ENCODE results near the gene PDE6G.

Gene PDE6G

DNA sequence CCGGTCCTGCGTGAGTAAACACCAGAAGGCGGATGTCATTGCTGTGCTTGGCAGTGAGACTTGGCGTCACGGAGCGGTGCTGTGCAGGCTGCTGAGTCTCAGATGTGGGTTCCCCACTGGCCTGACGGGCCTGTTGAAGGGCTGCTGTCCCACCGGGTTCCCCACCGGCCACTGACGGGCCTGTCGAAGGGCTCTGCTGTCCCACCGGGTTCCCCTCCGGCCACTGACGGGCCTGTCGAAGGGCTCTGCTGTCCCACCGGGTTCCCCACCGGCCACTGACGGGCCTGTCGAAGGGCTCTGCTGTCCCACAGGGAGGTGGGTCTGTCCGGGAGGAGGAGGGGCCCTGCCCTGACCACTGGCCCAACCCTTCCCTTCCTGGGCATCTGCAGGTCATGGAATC lies 30.3 kb upstream of the PDE6G start:
- no peak for DNase-seq

DNA sequence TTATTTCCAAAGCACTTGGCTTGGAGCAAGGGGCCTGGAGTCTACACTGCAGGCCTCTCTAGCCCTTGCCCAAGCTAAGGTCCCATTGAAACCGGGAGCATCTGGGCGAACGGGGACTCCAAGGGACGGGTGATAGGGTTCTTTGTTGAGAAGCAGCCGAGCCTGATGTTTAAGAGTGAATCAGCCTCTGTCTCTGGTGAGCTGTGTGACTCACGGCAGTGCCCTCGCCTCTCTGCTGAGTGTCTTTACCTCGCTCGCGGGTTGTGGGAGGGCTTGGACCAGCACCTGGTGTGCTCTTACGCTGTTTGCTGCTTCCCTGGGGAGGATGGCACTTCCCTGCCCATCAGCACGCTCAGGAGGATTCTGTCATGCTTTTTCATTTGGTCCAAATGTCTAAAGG lies 28.8 kb upstream of the PDE6G start:
- peak; percentile 74 for DNase-seq

DNA sequence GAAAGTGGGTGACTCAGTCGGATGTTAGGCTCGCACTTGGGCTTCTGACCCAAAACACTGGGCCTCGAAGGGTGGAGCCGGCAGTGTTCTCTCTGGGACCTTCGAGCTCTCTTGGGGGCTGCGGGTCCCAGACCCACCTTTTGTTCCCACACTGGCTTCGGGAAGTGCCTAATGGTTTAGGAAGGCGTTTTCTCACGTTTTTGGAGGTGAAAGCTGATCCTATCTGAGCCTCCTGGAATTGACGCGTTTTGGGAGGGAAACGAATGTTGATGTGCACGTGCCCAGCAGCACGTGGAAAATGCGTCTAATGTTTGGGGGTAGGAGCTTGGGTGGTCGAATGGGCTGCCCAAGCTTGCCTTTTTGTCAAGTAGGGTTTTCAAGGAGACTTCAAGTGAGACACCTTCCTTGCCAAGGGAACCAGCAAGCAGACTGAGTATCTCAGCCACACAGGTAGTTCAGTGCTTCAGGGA lies 28.1 kb upstream of the PDE6G start:
- no peak for DNase-seq

DNA sequence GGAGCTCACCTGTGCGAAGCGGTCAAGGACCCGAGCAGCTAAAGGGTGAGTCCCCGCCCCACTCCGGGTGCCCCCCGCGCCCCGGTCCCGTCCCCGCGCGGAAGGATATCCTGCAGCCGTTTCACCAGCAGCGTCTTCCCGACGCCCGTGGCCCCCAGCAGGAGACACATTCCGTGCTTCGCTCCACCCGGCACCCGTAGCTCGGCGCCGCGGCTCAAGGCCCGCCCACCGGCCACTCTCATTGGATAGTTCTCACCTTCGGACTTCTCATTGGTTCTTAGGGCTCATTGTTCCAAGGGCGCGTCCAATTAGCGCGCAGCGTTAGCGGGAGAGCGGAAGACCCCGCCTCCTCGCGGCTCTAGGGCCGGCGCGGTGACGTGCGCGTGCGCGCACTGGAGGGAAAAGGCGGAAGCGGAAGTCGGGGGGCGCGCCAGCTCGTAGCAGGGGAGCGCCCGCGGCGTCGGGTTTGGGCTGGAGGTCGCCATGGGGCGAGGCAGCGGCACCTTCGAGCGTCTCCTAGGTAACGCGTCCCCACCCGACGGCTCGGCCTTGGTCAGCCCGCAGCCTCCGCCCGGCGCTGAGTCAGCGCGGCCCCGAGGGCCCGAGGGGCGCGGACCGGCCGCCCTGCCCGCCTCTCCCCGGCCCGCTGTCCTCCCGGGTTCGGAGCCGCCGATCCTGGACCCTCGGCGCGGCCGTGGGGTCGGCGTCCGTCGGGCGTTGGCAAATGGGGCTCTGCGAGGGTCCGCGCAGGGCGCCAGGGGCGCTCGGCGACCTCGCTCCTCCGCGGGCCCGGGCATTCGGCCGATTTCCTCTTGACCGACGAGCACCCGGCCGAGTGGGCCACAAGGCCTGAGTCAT lies 27.5 kb upstream of the PDE6G start, which contains the start of the genes ARL16 and HGS:
TSS of gene ARL16 (minus strand) at position 214 of the 858 bp plus-strand sequence. CDS start at position 170, 44 bp downstream.
TSS of gene HGS (plus strand) at position 428 of the 858 bp plus-strand sequence. CDS start at position 484, 56 bp downstream.
- peak; percentile 98 for DNase-seq

DNA sequence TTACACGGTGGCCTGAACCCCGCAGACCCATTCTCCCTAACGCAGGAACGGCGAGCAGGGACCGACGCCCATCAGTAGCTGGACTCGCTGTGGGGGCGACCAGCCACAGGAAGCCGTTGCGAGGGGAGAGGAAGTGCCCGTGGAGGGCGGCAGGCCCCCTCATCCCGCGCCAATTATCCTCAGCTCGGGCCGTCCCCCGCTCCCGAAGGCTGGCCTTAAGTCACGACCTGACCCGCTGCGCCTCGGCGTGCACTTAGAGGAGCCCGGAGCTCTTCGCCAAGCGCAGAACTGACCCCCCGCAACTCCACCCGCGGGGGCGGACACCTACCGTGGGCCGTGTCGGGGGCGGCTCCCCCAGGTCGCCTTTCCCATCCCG lies 26.9 kb upstream of the PDE6G start:
- no peak for DNase-seq

DNA sequence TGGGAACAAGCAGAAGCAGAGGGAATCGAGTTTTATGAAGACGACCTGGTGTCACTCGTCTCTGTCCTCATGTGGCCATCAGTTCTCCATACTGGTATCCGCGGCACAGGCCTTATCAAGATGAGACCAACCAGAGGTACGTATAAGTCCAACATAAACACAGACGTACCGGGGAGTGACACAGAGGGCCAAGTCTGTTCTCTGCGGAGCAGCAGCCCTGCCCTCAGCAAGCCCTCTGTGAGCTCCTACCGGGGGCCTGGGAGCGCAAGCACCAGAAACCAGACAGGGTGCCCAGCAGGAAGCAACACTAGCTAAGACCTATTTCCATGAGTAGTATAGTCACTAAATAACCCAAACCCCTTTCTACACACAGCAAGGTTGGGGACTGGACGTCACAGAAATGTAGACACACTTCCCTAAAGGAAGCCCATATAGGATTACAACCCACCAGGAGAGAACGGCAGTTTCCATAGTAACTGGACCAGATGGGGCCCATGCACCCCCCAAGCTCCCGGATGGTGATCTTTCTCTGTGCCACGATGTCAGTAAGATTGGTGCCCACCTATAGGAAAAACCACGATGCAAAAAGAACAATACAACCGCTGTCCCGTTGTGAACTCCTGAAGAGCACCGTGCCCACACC lies 26.3 kb upstream of the PDE6G start:
- DNase-seq: no peak

DNA sequence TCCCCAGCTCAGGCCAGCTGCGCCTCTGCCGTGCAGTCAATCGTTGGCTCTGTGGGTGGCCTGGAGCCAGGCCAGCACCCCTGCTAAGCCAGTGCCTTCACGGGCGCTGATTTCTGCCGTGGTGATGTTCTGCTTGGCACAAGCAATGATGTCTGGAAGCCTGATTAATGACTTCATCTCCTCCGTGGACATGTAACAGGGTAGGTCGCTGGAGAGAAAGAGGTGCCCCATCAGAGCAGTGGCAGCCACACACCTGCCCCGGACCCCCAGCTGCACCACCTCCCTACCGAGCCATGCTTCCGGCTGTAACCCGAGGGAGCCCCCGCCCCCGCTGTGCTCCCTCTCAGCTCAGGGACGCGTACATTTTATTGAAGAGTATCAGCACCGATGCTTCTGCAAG lies 25.3 kb upstream of the PDE6G start:
- no peak for DNase-seq

DNA sequence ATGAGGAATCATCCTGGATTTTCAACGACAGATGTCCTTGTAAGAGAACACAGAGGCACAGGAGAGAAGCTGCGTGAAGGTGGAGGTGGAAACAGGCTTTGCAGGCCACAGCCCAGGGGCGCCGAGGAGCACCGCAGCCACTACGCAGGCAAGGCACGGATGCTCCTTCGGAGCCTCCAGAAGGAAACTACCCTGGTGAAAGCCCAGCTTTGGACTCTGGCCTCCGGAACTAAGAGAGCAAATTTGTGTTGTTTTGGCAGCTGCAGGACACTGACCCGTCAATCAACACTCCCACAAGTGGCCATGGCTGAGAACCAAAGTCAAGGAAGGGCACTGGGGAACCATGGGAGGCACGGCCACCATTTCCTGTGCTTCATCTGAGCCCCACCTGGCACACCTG lies 23.8 kb upstream of the PDE6G start:
- DNase-seq: no peak

DNA sequence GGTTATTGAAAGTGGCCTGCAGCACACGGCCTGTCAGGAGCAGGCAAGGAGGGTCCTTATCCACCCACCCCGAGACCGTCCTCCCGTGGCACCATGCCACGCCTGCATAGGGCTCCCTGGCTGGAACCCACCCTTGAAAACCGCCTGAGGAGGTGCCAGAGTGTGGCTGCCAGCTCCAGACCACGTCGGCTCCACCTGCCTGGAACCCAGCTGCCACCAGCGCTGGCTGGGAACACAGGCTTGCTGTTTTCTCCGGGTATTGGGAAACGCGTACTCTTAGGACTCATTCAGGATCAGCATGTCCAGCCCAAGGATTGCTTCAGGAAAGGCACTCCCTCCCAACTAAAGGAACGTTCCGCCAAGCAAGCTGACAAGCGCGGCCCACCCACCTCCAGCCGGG lies 20.6 kb upstream of the PDE6G start:
- DNase-seq: no peak

DNA sequence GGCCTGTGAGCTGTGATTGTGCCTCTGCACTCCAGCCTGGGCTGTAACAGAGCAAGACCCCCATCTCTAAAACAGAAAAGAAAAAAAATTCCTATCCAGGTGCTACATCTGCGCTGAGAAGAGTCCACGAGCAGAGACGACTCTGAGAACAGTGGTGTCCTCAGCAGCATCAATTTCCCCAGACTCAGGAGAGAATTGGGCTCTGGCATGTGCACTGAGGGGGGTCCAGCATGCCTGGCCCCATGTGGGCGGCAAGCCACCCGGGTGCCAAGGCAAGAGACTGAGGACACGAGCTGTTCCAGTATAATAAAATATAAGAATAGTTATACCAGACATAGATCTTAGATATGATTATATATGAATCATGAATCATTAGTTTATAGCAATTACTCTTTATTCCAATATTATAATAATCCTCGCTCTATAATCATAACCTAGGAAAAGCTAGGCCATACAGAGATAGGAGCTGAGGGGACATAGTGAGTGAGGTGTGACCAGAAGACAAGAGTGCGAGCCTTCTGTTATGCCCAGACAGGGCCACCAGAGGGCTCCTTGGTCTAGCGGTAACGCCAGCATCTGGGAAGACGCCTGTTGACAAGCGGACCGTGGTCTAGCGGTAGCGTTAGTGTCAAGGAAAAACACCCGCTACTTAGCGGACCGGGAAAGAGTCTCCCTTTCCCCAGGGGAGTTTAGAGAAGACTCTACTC lies 19.3 kb upstream of the PDE6G start:
- DNase-seq: peak; percentile 45

DNA sequence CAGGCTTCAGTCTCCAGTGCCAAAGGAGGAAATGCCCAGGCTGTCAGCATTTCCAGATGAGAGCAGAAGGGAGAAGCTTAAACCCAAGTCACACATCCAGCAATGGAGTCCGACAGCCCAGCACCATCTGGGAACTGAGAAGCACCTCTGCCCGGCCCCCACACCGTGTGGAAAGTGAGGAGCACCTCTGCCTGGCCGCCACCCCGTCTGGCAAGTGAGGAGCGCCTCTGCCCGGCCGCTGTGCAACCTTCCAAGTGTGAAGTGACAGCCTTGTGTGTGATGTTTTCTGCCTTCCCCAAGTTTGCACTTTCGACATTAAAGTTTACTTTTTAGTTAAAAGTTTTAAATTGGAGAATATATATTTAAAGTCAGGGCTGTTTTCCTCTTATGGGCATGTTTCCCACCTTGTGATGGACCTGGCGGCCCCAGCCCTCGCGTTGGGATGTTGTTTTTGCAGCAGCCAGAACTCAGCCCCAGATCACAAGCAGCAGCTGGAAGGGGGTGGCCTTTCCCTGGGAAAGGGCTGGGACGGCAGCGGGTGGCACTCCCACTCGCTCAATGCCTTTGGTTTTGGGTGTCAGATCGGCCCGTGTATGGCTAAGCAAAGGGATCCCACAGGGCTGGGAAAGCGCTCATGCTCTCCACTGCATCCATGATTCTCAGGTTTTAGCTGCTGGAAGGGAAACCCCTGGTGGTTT lies 17.4 kb upstream of the PDE6G start:
- DNase-seq: no peak

DNA sequence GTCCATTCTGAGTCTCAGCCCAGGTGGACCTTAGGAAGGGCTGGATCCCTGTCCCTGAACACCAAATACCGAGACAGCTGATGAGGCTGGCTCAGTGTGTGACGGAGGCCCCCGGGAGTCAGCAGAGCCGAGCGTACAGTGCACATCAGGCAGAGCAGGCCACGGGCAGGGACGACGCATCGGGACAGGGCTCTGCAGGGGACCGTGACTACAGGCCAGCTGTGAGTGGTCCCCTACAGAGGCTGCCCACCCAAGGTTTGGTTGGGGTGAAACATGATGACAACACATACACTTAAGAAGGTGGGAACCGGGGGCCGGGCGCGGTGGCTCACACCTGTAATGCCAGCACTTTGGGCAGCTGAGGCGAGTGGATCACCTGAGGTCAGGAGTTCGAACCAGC lies 16.6 kb upstream of the PDE6G start:
- DNase-seq: no peak

DNA sequence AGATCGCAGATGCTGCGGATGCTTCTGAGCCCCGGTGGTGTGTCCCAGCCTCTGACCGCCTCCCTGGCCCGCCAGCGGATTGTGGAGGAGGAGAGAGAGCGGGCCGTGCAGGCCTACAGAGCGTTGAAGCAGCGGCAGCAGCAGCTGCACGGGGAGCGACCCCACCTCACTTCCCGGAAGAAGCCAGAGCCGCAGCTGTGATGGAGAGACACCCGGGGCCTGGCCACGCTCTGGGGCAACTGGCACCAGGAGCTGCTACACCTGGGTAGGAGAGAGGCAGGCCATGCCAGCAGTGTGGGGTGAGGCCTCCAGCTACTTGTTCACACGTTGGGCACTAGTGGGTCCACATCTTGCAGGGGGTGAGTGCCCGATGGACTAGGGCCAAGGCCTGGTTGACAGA lies 16.2 kb upstream of the PDE6G start:
- DNase-seq: no peak

DNA sequence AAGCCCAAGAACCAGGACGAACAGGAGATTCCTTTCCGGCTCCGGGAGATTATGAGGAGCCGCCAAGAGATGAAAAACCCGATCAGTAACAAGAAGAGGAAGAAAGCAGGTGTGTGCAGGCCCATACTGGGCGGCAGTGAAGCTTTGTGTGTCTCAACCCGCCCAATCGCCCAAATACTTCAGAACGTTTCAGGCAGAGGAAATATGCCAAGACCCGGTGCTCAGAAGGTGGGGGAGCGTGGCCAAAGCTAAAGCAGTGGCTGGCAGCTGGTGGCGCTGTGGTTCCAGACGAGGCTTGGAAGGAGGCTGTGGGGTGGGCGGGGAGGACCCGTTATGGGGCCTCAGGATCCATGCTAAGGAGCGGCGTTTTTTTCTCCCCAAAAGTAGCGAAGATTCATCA lies 11.4 kb upstream of the PDE6G start:
- DNase-seq: no peak

DNA sequence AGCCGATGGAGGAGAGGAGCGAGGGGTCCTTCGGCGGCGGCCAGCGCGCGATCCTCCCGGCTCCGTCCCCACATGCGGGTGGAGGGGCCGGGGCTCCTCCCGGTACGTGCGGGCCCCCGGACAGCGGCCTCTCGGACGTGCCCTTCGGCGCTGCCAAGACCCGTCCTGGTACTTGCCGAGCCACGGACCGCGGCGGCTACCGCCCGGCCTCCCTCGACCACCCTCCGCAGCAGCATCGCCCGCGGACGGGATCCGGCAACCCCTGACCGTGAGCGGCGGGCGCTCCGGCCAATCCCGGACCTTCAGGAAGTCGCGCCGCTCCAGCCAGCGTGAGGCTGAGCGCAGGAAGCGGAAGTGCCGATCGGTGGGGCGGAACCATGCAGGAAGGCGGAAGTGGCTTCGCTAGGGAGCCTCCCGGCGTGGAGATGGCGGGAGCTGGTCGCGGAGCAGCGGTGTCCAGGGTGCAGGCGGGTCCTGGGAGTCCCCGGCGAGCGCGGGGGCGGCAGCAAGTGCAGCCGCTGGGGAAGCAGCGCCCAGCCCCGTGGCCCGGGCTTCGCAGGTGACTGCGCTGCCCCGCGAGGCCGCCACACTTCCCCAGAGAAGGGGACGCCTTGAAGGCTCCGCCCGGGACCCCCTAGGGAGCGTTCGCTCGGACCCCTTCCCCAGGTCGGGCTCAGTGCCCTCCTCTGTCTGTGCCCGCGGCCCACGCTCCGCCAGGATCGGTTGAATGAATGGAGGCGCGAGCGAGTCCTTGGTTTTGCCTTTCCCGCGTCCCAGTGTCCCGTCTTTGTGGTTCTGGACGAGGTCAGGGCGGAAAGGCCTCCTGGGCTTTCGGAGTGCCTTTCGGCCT lies 10.2 kb upstream of the PDE6G start, which contains the start of the genes CCDC137 and OXLD1:
TSS of gene CCDC137 (plus strand) at position 396 of the 850 bp plus-strand sequence. CDS start at position 426, 30 bp downstream.
TSS of gene OXLD1 (minus strand) at position 264 of the 850 bp plus-strand sequence. CDS start at position 236, 28 bp downstream.
- peak; percentile 97 for DNase-seq

DNA sequence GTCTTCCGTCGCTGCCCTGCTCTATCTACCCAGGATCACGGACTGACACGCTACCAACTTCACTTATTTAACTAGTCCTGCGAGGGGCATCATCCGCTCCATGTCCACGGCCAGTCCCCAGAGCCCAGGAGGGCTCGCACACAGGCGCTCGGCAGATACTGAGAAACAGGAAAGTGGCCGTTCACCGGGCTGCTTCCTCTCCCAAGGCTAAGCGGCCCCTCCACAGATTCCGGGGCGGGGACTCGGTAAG lies 9.7 kb upstream of the PDE6G start:
- peak; percentile 46 for DNase-seq

DNA sequence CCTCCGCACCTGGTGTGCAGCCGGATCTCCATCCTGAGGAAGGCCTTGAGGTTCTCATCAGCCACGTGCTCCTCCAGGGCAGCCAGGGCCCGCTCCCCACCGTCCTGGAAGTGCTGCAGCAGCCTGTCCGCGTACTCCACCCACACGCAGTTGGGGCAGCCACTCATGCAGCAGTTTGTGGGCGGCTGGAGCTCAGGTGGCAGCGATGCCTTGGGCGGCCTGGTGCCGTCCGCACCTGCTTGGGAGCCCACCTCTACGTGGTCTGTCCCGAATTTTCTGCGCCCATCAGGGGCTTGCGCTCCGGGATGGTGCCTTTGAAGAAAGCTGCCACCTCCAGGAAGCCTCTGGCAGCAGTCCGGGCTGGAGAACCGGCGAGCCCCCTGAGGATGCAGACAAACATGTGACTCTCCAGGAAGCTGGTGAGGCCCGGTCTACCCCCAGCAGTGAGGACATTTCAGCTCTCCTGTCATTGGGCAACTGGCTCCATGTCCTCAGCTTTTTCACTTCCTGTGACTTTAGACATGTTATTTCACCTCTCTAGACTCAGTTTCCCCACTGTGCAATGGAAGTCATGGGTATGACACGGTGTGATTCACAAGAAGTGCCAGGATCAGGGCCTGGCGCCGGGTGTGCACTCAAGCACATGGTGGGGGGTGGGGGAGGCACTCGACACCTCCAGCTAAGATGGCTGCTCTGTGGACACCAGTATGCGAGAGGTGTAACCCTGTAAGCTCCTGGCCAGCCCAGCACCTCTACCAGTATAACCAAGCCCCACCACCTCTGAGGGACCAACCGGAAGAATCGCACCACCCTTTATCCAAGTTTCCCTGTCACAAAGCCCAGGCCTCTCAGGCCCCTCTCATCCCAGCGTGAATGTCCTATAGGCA lies 9.1 kb upstream of the PDE6G start:
- DNase-seq: peak; percentile 79

DNA sequence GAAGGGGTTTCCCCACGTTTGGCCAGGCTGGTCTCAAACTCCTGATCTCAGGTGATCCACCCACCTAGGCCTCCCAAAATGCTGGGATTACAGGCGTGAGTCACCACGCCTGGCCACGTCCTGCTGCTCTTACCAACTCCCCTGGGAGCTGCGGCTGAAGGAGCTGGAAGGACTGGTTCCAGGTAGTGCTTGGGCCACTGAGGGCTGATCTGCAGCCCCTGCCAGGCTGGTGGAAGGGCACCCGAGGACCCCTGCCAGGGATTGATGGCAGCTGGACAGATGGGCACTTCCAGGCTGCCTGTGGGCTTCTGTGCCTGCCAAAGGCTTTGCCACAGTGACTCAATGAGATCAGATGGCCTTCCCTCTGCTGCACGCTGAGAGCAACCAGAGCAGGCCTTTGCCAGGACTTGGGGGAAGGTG lies 7.7 kb upstream of the PDE6G start:
- DNase-seq: peak; percentile 32

DNA sequence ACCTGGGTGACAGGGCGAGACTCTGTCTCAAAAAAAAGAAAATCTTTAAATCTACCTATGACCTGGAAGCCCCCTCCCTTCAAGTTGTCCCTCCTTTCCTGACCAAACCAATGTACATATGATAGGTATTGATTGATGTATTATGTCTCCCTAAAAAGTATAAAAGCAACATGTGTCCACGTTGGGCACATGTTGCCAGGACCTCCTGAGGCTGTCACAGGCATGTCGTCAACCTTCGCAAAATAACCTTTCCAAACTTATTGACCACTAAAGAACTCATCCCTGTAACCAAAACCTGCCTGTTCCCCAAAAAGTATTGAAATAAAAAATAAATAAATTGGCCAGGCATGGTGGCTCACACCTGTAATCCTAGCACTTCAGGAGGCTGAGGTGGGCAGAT lies 5.7 kb upstream of the PDE6G start:
- DNase-seq: no peak

DNA sequence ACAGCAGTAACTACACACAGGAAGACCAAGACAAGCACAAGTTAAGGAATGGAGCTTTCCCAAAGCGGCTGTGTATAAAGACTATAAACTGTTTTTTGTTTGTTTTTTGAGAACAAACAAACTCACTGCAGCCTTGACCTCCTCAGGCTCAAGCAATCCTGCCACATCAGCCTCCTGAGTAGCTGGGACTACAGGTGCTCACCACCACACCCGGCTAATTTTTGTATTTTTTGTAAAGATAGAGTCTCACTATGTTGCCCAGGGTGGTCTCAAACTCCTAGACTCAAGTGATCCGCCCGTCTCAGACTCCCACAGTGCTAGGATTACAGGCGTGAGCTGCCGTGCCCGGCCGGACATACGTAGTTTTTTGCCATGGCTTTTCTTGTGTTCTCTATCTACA lies 4.1 kb upstream of the PDE6G start:
- DNase-seq: no peak

DNA sequence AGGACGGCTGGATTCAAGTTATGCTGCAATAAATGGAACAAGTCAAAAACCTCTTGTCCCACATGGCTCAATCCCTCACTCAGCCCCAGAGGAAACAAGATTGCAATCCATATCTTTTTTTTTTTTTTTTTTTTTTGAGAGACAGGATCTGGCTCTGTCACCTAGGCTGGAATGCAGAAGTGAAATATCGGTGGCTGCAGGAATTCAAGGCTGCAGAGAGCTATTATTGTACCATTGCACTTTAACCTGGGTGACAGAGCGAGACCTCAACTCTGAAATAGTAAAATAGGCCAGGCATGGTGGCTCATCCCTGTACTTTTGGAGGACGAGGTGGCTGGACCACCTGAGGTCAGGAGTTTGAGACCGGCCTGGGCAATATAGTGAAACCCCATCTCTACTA lies 2.7 kb upstream of the PDE6G start:
- no peak for DNase-seq
